ENCODE measurements around the gene ZNF322.
A peak's percentile ranks its signal among the peaks of the same experiment; 100 is the strongest.

Gene ZNF322

DNA sequence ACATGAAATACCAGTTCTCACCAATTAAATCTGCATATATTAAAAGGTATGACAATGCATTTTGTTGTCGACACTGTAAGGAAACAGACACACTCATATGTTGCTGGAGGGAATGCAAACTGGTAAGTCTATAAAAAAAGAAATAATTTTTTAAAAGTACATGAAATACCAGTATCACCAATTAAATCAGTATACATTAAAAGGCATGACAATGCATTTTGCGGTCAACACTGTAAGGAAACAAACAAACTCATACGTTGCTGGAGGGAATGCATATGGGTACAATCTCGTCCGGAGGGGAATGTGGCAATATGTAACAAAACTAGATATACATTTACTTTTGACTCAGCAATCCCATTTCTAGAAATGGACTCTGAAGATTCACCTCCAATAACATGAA is 6.5 kb downstream of the ZNF322 start:
- Histone ChIP-seq H3K4me3 (ENCODE audit: low read length) (no peak overlapping the region), H3K9ac (ENCODE audit: low read length) (no peak overlapping the region), H3K4me1 (ENCODE audit: control insufficient read depth, insufficient read depth, low read length) (peaks cover 2% of the 10 kb centered on the region), H3K36me3 (ENCODE audit: control insufficient read depth, insufficient read depth, low read length) (no peaks in the 10 kb centered on the region), H3K27me3 (ENCODE audit: control insufficient read depth, insufficient read depth, low read length) (no peaks in the 10 kb centered on the region), H3K27ac (ENCODE audit: low read depth, low read length) (no peak overlapping the region)

DNA sequence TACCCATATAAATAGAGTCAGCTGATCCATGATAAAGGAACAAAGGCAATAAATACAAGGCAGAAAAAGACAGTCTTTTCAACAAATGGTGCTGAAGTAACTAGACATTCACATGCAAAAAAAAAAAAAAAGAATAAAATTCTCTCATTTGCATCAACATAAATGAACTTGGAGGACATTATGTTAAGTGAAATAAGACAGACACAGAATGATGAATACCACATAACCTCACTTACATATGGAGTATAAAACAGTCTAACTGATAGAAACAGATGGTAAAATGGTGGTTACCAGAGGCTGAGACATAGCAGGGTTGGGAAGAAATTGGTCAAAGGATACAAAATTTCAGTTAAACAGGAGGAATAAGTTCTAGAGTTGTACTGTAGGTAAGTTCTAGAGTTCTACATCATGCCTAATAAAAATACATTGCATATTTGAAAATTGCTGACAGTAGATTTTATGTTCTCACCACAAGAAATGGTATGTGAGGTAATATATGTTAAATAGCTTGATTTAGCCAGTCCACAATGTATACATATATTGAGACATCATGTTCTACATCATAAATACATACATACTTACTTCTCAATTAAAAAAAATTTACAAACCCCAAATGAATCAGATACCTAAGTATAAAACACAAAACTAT is 8.3 kb downstream of the ZNF322 start:
- Histone ChIP-seq H3K9ac (ENCODE audit: low read length) (no peak overlapping the region), H3K27me3 (ENCODE audit: control insufficient read depth, insufficient read depth, low read length) (no peaks in the 10 kb centered on the region), H3K27ac (ENCODE audit: low read depth, low read length) (no peak overlapping the region), H3K4me1 (ENCODE audit: control insufficient read depth, insufficient read depth, low read length) (no peaks in the 10 kb centered on the region), H3K36me3 (ENCODE audit: control insufficient read depth, insufficient read depth, low read length) (no peaks in the 10 kb centered on the region), H3K4me3 (ENCODE audit: low read length) (no peak overlapping the region)

DNA sequence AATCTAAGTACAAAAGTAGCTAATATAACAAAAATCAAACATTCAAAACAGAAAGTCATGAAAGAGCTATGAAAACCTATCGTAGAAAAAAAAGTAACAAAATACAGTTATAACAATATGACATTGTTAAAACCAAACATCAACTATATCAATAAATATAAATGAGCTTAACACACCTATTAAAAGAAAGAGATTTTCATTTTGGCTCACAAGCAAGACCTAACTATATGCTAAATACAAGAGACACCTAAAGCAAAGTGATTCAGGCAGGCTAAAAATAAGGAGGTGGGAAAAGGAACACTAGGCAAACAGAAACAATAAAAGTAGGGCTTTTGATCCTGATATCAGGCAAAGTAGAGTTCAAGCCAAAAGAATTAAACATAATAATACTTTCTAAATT is 13.5 kb downstream of the ZNF322 start:
- Histone ChIP-seq H3K36me3 (ENCODE audit: control insufficient read depth, insufficient read depth, low read length) (peaks cover 14% of the 10 kb centered on the region), H3K9ac (ENCODE audit: low read length) (no peak overlapping the region), H3K4me3 (ENCODE audit: low read length) (no peak overlapping the region), H3K4me1 (ENCODE audit: control insufficient read depth, insufficient read depth, low read length) (no peaks in the 10 kb centered on the region), H3K27me3 (ENCODE audit: control insufficient read depth, insufficient read depth, low read length) (no peaks in the 10 kb centered on the region), H3K27ac (ENCODE audit: low read depth, low read length) (no peak overlapping the region)

DNA sequence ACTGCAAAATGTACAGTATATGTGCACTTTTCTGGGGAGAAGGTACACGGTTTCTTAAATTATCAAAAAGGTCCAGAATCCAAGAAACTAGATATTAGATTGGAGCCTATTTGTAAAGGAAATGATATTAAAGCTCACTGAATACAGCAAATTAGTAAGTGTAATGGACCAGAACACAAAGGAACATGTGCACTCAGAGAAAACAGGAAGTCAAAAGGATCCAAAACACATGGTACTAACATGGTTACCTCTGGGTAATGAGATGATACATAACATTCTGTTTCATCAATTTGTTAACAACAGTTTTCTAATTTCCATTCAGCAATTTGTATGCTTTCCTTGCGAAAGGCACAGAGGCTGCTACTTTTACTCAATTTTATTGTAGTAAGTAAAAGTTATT is 18.7 kb downstream of the ZNF322 start:
- Histone ChIP-seq H3K4me3 (ENCODE audit: low read length) (no peak overlapping the region), H3K36me3 (ENCODE audit: control insufficient read depth, insufficient read depth, low read length) (peaks cover 18% of the 10 kb centered on the region), H3K4me1 (ENCODE audit: control insufficient read depth, insufficient read depth, low read length) (no peaks in the 10 kb centered on the region), H3K27ac (ENCODE audit: low read depth, low read length) (no peak overlapping the region), H3K27me3 (ENCODE audit: control insufficient read depth, insufficient read depth, low read length) (no peaks in the 10 kb centered on the region), H3K9ac (ENCODE audit: low read length) (no peak overlapping the region)

DNA sequence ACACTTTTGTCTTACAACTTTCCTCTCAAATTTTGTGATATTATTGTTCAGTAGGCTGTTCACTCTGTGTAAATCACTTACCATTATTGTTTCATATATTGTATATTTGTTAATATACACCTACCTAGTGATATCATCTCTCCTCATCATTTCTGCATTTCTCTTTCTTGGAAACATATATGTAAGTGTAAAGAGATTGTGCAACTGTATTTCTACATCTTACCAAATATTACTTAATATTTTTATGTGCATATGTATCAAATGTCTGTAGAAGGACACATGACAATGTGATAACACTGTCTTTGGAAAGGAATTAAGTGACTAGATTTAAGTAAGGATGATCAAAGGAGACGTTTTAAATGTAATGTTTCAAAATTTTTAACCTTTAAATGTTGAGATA is 30.2 kb downstream of the ZNF322 start:
- H3K27ac ChIP-seq (ENCODE audit: low read depth, low read length) = no peak overlapping the region
- no peaks in the 10 kb centered on the region for H3K36me3 ChIP-seq (ENCODE audit: control insufficient read depth, insufficient read depth, low read length)
- H3K4me3 ChIP-seq (ENCODE audit: low read length) = no peak overlapping the region
- H3K9ac ChIP-seq (ENCODE audit: low read length) = no peak overlapping the region
- no peaks in the 10 kb centered on the region for H3K4me1 ChIP-seq (ENCODE audit: control insufficient read depth, insufficient read depth, low read length)
- H3K27me3 ChIP-seq (ENCODE audit: control insufficient read depth, insufficient read depth, low read length) = no peaks in the 10 kb centered on the region

DNA sequence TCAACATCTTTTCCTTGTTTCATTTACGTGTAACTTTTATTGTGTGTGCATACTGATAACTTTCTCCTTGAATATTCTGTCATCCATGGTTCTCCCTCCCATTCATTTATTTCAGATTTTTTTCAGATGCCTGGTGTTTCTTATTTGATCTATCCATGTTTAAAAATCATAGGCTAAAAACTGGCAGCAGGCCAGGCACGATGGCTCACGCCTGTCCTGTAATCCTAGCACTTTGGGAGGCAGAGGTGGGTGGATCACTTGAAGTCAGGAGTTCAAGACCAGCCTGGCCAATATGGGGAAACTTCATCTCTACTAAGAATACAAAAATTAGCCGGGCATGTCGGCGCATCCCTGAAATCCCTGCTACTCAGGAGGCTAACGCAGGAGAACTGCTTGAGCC is 31.7 kb downstream of the ZNF322 start:
- Histone ChIP-seq H3K36me3 (ENCODE audit: control insufficient read depth, insufficient read depth, low read length) (no peaks in the 10 kb centered on the region), H3K4me3 (ENCODE audit: low read length) (no peak overlapping the region), H3K27me3 (ENCODE audit: control insufficient read depth, insufficient read depth, low read length) (no peaks in the 10 kb centered on the region), H3K4me1 (ENCODE audit: control insufficient read depth, insufficient read depth, low read length) (no peaks in the 10 kb centered on the region), H3K9ac (ENCODE audit: low read length) (no peak overlapping the region), H3K27ac (ENCODE audit: low read depth, low read length) (no peak overlapping the region)

DNA sequence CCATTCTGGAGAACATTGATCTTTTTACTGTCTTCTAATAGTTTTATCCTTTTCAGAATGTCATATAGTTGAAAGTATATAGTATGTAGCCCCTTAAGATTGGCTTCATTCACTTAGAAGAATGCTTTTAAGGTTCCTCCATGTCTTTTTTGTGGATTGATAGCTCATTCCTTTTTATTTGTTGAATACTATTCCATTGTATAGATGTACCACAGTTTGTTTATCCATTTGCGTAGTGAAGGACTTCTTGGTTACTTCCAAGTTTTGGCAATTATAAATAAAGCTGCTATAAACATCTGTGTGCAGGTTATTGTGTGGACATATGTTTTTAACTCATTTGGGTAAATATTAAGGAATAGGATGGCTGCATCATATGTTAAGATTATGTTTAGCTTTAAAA is 35.0 kb downstream of the ZNF322 start:
- Histone ChIP-seq H3K4me3 (ENCODE audit: low read length) (no peak overlapping the region), H3K4me1 (ENCODE audit: control insufficient read depth, insufficient read depth, low read length) (no peaks in the 10 kb centered on the region), H3K27me3 (ENCODE audit: control insufficient read depth, insufficient read depth, low read length) (no peaks in the 10 kb centered on the region), H3K27ac (ENCODE audit: low read depth, low read length) (no peak overlapping the region), H3K36me3 (ENCODE audit: control insufficient read depth, insufficient read depth, low read length) (no peaks in the 10 kb centered on the region), H3K9ac (ENCODE audit: low read length) (no peak overlapping the region)

DNA sequence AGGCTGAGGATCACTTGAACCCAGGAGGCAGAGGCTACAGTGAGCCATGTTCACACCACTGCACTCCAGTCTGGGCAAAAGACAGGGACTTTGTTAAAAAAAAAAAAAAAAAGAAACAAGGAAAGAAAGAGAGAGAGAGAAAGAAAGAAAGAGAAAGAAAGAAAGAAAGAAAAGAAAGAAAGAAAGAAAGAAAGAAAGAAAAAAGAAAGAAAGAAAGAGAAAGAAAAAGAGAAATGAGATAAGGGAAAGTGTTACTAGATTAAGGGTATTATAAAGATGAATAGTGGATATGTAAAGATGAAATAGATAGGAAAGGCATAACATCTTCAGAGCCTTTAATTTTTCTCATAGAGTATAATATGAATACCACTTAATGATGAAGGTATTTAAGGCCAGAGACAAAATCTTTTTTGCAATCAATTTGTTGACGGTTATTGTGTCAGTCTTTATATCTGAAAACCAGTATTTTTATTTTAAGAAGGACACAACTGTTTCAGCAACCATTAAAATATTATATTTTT is 36.1 kb downstream of the ZNF322 start:
- no peak overlapping the region for H3K4me3 ChIP-seq (ENCODE audit: low read length)
- no peaks in the 10 kb centered on the region for H3K36me3 ChIP-seq (ENCODE audit: control insufficient read depth, insufficient read depth, low read length)
- no peaks in the 10 kb centered on the region for H3K4me1 ChIP-seq (ENCODE audit: control insufficient read depth, insufficient read depth, low read length)
- H3K27ac ChIP-seq (ENCODE audit: low read depth, low read length) = no peak overlapping the region
- H3K27me3 ChIP-seq (ENCODE audit: control insufficient read depth, insufficient read depth, low read length) = no peaks in the 10 kb centered on the region
- H3K9ac ChIP-seq (ENCODE audit: low read length) = no peak overlapping the region

DNA sequence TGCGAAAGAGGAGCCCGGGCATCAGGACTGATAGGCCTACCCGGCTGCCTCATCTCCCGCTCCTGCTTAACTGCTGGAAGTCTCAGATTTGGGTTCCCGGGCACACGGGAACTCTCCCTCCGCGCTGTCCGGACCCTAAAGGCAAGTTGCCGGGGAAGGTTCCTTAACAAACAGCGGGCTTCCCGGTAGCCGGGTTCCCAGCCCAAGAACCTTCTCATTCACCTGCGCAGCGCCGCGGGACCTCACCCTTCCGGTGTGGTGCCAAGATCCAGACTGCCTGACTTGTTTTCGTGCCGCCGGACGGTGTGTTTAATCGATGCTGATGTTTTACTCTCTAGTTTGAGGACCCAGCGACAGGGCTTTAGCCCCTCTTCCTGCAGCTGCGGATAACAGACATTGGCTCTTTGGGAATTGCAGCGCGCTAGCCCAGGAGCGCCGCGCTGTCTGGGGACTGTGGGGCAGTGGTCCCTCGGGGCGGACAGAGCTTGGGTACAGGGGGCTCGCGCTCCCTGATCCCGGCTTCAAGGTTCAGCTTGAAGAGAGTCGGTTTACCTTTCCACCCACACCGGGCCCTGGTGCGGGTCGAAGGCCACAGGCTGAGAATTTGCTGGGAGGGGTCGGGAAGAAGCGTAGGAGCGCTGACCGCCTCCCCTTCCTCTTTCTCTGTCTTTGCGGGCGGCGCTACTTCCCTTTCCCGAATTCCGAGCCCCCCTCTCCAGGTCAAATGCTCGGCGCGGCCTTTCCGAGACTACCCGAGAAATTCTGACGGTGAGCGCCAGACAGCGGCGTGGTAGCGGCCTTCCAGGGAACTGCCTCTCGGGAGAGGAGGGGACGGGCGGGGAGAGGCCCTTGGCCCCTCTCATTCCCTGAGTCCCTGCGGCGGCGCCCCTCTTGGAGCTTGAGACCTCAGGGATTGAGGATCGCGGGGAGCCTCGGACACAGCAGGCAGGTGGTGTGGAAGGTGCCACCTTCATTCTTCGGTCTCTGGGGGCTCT is 45.6 kb downstream of the ZNF322 start:
- Histone ChIP-seq H3K36me3 (ENCODE audit: control insufficient read depth, insufficient read depth, low read length) (no peaks in the 10 kb centered on the region), H3K9ac (ENCODE audit: low read length) (no peak overlapping the region), H3K4me3 (ENCODE audit: low read length) (peak overlapping the region; percentile 52), H3K4me1 (ENCODE audit: control insufficient read depth, insufficient read depth, low read length) (no peaks in the 10 kb centered on the region), H3K27ac (ENCODE audit: low read depth, low read length) (no peak overlapping the region), H3K27me3 (ENCODE audit: control insufficient read depth, insufficient read depth, low read length) (peaks cover 15% of the 10 kb centered on the region)

DNA sequence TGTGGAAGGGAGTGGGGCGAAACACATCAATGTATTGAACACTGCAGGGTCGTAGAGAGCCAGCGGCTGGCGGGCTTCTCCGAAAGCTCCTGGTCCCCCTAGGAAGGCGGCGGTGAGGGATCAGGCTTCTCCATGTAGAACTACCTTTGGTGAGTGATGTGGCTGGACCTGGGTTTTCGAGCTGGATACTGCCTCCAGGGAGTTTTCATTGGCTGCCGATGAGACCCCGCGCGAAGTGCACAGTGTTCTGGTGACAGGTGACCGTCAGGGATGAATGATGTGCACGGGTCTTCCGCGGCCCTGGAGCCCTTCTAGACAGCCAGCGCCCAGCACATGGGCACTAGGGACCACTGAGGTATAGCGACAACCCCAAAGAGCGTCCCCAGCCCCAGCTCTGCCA is 46.3 kb downstream of the ZNF322 start:
- Histone ChIP-seq H3K36me3 (ENCODE audit: control insufficient read depth, insufficient read depth, low read length) (no peaks in the 10 kb centered on the region), H3K4me1 (ENCODE audit: control insufficient read depth, insufficient read depth, low read length) (no peaks in the 10 kb centered on the region), H3K27ac (ENCODE audit: low read depth, low read length) (no peak overlapping the region), H3K27me3 (ENCODE audit: control insufficient read depth, insufficient read depth, low read length) (peaks cover 15% of the 10 kb centered on the region), H3K4me3 (ENCODE audit: low read length) (no peak overlapping the region), H3K9ac (ENCODE audit: low read length) (no peak overlapping the region)

DNA sequence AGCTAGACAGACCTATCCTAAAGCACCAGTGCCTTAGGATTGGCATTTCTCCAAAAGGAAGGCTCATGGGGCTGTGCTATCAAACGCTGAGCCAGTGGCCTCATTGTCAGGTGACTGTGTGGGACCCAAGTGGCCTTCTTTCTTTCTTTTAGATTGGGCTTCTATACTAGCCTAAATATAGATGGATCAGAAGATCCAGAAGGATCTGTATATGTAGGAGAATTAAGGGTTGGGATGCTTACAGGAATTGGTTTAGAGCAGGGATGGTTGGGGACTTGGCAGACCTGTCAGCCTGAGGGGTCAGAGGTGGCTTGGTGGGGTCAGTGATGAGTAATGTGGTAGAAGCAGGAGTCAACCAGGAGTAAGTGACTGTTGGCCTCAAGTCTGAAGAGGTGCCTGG is 47.9 kb downstream of the ZNF322 start:
- no peak overlapping the region for H3K9ac ChIP-seq (ENCODE audit: low read length)
- no peaks in the 10 kb centered on the region for H3K4me1 ChIP-seq (ENCODE audit: control insufficient read depth, insufficient read depth, low read length)
- no peaks in the 10 kb centered on the region for H3K36me3 ChIP-seq (ENCODE audit: control insufficient read depth, insufficient read depth, low read length)
- no peak overlapping the region for H3K27ac ChIP-seq (ENCODE audit: low read depth, low read length)
- H3K27me3 ChIP-seq (ENCODE audit: control insufficient read depth, insufficient read depth, low read length) = peaks cover 15% of the 10 kb centered on the region
- no peak overlapping the region for H3K4me3 ChIP-seq (ENCODE audit: low read length)

DNA sequence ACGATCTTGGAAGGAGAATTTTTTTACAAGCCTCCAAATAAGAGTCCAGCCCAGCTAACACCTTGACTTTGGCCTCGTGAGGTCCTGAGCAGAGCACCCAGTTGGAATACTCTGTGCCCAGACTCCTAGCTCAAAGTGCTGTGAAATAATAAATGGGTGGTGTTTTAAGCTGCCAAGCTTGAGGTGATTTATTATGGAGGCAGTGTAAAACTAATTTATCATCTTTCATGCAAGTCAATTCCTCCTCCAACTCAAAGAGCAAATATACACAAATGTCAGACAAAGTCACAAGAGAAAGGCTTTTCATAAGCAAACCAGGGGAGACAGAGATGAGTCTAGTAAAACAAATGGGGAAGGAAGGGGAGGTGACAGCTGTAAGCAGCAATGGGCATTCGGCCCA is 50.1 kb downstream of the ZNF322 start:
- no peak overlapping the region for H3K4me3 ChIP-seq (ENCODE audit: low read length)
- H3K27me3 ChIP-seq (ENCODE audit: control insufficient read depth, insufficient read depth, low read length) = peaks cover 13% of the 10 kb centered on the region
- H3K27ac ChIP-seq (ENCODE audit: low read depth, low read length) = no peak overlapping the region
- no peaks in the 10 kb centered on the region for H3K4me1 ChIP-seq (ENCODE audit: control insufficient read depth, insufficient read depth, low read length)
- no peak overlapping the region for H3K9ac ChIP-seq (ENCODE audit: low read length)
- H3K36me3 ChIP-seq (ENCODE audit: control insufficient read depth, insufficient read depth, low read length) = no peaks in the 10 kb centered on the region
